ENCODE data around the gene KIAA1191. TPM values are rescaled to one million over a fixed set of nuclear protein-coding genes. Genes with fewer than 3 reads are reported as not detected.

Gene KIAA1191
- total and polyA plus RNA-seq, 2 of the 8 experiments (the other 6 are each of a cell fraction or from before 2014, with no cell fraction given), result 86.4 to 88.0 TPM

DNA sequence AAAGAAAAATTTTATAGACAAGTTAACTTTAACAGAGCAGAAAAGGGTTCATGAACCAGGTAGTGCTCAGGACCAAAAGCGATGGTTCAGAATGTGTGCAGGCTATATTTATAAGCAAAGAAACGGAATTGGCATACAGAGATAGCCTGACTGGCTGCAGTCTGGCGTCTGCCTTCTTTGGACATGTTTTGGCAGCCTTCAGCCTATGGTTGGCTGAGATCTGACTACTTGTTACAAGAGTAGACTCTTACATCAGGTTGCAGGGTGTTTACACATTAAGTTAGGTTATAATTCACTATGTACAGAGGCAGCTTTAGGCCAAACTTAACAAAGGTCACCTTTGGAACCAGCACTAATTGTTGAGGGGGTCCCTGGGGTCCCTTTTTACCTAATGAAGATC, 19.9 kb upstream of the KIAA1191 start (continued):
- TF ChIP-seq RAD21 (IDR thresholded peaks at IDR 0.05 in 1 of 2, conservative IDR thresholded peaks at IDR 0.05 in 1 of 2; ENCODE audit: low read depth in 2 of 2, low read length in 2 of 2), result no peak
